GM21528 (cell line): Measurements from ENCODE around the gene GSTT2.
A peak's percentile ranks its signal among the peaks of the same experiment; 100 is the strongest.
"Not testable (repeated sequence)": the region's sequence is repeated elsewhere in the genome, so short reads cannot be mapped to it uniquely, and the experiment has no call there.

Experiments
- ATAC-seq: cut with Tn5 transposase; IDR thresholded peaks from one replicate; pipeline ENCODE4 v1.9.1; 2021; ENCODE audit warnings: mild to moderate bottlenecking, moderate library complexity; ENCODE audit not compliant: unreplicated experiment, low FRiP score

The GSTT2 gene

GRCh38 chr22:23979557-23980240, at the start of gene GSTT2:
TSS of gene GSTT2 (plus strand) at chr22:23980134.
- not testable (repeated sequence) for ATAC-seq

DNA sequence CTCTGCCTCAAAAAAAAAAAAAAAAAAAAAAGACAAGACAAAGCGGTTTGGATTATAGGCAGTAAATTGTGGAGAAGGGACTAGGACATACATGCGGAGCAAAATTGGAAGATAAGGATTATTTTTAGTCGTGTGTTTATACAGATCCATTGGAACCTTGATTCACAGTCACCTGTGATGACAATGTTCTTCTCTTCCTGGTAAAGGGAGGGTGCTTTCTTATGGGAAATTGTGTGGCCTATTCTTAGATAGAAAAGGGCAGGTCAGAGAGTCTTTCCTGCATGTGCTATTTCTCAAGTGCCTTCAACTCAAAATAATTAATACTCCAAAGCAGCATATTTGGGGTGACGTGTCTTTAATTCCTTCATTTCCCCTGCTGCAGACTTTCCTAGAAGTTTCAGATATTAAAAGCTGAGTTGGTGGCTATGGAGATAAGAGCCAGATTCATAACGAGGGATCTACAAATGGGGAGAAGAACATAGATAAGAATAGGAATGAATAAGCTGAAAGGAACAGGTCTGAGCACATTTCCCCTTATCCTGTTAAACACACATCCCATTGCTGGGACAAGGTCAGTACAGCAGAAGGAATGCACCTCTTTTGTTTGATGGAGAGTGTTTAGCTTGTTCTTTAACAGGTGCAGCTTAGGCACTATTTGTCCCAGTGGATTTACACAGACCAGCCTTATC, 41.5 kb upstream of the GSTT2 start:
- ATAC-seq: no peak

GRCh38 chr22:23939017-23939357, 40.9 kb upstream of the GSTT2 start:
- no peak for ATAC-seq

DNA sequence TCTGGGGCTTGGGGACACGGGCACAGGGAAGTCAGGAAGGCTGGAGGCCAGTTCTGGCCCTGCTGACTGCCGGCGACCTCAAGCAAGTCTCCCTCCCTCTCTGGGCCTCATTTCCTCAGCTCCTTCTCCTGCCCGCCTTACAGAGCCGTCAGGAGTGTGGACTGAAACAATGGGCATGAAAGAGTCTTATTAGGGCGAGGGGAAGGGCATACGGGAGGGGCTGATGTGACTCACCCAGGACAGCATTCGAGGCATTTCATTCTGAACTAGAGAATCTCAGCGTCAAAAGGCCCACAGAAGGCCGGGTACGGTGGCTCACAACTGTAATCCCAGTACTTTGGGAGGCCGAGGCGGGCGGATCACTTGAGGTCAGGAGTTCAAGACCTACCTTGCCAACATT, 39.8 kb upstream of the GSTT2 start:
- not testable (repeated sequence) for ATAC-seq

DNA sequence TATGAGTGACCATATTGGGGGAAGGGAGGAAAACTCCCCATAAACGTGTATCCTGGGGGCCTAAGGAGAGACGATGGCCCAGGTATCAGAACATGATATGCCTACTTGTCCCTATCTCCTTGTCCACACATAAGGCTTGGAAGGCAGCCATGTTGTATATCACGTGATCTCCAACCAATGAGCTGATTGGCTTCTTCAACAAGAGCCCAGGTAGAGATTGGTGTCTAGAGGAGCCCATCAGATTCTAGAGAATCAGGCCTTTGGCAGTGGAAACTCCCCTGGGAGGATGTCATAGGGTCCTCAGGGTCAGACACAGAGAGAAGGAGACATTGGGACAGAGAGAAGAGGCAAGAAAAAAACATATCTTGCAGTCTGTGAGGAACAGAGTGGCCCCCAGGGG, 32.5 kb upstream of the GSTT2 start:
- not testable (repeated sequence) for ATAC-seq

DNA sequence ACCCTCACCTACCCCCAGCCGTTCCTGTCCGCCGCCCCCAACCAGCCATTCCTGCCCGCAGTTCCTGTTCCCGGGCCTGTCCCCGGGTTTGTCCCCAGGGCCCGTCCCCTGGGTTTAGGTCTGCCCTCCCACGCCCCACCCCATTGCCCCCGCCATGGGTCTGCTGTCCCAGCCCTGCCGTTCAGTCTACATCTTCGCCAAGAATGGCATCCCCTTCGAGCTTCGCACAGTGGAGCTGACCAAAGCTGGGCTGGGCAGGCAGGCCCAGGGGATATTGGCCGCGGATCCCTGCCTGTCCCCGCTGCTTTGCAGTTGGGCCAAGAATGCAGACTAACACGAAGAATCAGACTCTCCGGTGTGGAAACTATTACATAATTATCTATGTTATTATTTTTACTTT, 30.2 kb upstream of the GSTT2 start:
- not testable (repeated sequence) for ATAC-seq

DNA sequence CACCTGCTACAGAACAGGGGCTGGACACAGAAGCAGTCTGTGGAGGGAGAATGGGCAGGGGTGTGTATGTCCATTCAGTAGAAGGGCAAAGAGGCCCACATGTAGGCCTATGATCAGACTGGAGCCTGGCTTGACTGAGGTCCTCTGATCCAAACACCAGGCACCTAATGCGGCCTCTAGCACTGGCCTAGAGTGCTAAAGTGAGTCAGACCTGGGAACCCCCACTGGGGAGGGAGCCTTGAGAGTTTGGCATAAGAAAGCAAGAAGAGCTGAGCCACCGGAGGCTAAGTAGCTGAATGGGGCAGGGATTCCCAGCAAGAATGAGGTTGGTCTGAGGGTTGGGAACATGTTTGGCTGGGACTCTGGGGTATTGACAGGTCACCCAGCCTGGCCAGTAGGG, 28.6 kb upstream of the GSTT2 start:
- not testable (repeated sequence) for ATAC-seq

GRCh38 chr22:23952794-23953405, 27.0 kb upstream of the GSTT2 start:
- not testable (repeated sequence) for ATAC-seq

- ATAC-seq: not testable (repeated sequence)
Measured at GRCh38 chr22:23953485-23953884, 26.4 kb upstream of the GSTT2 start.

DNA sequence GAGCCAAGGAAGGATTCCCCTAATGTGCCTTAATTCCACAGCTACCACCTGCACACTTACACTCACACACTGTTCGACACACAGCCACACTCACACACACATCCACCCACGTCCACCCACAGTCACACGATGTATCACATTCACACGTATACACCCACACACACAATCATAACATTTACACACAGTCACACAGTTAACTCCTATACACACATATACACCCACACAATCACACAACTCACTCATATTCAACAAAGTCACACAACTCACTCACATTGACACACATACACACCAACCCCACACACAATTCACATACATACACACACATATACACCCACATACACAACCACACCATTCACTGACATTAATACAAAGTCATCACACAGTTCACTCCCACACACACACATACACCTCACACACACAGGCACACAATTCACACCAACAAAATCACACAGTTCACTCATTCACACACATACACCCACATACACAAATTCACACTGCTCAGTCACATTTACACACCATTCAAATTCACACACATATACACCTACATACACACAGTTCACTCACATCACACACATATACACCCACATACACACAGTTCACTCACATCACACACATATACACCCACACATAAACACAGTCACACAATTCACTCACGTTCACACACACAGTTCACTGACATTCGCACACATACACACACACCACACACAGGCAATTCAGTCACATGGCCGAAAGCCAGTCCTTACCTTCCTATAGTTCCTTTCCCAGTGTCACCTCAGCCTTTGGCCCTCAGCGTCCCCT, 25.5 kb upstream of the GSTT2 start:
- not testable (repeated sequence) for ATAC-seq

GRCh38 chr22:23954991-23955305, 25.0 kb upstream of the GSTT2 start:
- not testable (repeated sequence) for ATAC-seq

GRCh38 chr22:23955886-23956285, 24.0 kb upstream of the GSTT2 start:
- ATAC-seq: not testable (repeated sequence)

DNA sequence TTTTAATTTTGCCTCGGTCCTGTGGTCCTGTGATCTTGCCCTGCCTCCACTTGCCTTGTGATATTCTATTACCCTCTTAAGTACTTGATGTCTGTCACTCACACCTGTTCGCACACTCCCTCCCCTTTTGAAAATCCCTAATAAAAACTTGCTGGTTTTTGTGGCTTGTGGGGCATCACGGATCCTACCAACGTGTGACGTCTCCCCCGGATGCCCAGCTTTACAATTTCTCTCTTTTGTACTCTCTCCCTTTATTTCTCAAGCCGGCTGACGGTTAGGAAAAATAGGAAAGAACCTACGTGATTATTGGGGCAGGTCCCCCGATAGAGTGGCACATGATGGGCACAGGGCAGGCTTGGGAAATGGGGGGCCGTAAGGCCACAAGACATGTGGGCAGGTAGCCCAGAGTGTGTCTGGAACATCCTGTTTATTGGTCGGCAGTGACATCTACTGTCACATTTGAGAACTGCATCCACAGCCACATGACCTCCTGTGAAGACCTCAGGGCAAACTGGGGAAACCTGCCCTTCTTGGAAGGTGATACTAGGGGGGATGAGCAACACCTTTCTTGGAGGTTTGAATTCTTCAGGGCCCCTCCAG, 23.5 kb upstream of the GSTT2 start:
- ATAC-seq: not testable (repeated sequence)

DNA sequence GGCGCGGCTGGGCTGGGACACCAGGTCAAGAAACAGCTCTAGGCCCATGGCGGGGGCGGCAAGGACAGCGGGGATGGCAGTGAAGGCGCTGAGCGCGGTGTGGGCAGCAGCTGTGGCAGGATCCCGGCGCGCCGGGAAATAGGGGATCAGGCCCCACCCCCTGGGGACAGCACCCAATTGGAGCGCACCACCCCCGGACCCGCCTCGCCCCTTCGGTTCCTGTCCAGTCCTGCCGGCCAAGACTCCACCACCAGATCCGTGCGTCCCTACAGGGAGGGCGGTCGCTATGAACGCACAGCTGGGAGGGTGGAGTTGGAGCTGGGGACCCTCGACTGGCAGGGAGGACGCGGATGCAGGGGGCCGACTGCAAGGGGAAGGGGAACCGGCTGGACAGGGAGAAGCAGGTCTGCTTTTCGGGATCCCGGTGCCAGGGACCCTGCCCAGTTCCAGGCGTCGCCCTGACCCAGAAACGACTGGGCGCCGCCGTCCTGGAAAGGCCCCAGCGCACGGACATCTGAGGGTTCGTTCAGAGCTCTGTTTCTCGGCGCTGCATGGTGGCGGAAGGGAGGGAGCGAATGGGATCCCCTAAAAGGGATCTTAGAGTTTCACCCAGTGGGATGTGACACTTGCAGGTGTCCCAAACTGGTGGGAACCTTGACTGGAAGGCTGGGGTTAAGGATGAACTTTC, 18.7 kb upstream of the GSTT2 start, which contains the start of gene GSTT2B:
TSS of gene GSTT2B (minus strand) at position 112 of the 688 bp plus-strand sequence. CDS start at position 48, 64 bp downstream.
- ATAC-seq: not testable (repeated sequence)

DNA sequence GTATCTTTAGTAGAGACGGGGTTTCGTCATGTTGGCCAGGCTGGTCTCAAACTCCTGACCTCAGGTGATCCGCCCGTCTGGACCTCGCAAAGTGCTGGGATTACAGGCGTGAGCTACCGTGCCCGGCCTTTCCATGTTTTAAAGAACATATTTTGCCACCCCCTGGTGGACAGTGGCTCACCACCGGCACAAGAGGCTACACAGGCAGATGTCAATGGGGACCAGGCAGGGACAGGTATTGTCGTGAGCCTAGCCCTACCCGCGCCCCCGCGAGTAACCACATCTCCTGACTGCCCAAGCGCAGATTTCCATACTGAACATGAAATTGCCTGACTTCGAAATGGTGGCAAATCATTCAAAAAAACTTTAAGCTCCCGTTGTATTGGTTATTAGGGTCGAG, 13.8 kb upstream of the GSTT2 start:
- not testable (repeated sequence) for ATAC-seq

DNA sequence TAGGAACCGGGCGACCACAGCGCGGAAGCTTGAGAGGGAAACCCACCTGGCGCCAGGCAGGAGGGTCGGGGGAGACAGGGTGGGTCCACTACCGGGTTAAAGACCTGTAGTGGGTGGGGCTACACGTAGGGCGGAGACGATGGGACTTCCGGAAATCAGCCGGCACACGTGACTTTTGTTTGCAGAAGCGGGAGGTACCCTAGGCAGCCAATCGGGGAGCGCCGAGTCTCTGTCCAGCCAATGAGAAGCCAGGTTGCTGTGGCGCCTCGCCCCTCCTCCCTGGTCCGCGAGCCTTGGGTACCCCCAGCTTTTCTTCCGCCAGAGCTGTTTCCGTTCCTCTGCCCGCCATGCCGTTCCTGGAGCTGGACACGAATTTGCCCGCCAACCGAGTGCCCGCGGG, 13.4 kb upstream of the GSTT2 start, which contains the start of gene DDTL:
TSS of gene DDTL (plus strand) at position 321 of the 400 bp plus-strand sequence. CDS start at position 348, 27 bp downstream.
- peak; percentile 73 for ATAC-seq

GRCh38 chr22:23969071-23969470, 10.9 kb upstream of the GSTT2 start:
- no peak for ATAC-seq

DNA sequence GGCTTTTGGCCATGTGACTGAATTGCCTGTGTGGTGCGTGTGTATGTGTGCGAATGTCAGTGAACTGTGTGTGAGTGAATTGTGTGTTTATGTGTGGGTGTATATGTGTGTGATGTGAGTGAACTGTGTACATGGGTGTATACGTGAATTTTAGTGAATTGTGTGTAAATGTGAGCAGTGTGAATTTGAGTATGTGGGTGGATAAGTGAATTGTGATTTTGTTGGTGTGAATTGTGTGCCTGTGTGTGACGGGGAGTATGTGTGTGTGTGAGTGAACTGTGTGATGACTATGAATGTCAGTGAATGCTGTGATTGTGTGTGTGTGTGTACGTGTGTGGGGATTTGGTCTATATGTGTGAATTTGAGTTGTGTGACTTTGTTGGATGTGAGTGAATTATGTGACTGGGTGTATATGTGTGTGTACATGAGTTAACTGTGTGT, 9.7 kb upstream of the GSTT2 start:
- ATAC-seq: no peak

DNA sequence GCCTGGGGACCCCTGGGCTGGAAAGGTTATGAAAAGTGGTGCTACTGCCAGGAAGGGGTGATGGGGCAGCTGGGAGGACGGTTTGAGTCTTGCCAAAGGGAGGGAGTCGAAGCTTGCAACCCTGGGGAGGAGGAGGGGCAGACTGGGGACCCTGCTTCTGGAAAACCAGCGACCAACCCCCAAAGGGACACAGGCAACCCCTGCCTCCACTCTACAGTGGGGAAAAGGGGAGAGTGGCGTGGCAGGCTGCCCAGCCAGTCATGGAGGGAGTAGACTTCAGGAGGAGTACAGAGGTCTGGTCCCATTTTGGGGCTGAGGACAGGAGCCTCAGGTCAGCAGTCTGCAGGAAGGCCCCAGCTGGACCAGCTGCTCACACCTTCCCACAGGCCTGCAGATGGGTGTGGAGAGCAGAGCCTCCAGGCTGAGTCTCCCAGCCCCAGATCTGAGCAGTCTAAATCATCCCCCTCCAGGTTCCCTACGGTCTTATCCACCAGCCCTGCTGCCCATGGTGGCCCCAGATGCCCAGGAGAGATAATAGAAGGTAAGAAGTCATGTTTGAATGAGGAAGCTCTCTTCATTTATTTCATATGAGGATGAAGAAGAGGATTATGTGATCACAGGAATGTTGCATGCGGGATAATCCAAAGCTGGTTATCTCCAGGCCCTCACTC, 9.0 kb upstream of the GSTT2 start:
- ATAC-seq: no peak
